ENCODE results near the gene AOC3. TPM values are rescaled to one million over a fixed set of nuclear protein-coding genes. Genes with fewer than 3 reads are reported as not detected.

AOC3 gene
- total and polyA plus RNA-seq, 2 of the 13 experiments (the other 11 are each of a cell fraction or from before 2014, with no cell fraction given): 8.7 to 51.7 TPM

DNA sequence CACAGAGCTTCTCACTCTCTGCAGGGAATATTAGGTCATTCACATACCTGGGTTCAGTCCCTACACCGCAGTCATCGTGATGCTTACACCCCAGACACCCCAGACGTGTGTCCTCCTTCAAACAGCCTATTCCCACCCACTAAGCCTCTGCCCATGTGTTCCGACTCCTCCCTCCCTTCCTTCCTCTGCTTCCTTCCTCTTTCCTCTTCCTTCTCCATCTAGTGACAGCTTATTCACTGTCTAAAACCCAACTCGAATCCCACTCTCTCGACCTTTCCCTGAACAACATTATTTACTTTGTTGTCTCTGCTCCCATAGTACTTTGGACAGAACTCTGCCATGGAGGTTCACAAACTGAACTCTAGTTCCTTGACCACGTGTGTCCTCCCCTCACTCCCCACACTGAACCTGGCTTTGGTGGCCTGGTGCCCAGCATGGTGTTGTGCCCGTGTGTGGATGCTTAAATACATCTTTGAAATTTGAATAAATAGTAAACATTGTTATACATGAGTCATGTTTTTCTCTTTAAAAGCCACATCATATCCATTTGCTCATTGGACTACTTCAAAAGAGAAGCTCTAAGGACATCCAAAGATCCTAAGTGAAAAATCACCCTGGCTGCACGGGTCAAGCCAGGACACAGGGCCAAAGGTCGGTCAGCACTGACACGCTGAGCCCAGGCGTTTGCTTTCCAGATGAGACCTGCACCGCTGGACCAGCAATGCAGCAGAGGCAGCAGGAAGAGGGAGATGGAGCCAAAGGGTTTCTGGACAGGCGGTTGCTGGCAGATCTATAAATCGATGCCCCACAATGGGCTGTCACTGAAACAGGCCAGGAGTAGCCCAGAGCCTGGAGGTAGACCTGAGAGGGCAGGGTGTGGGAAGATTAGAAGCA lies 35.5 kb downstream of the AOC3 start (continued):
- TF ChIP-seq PHF8 (CRISPR knock-in tag; IDR thresholded peaks at IDR 0.05): peak; percentile 48; the same call in 1 of the 2 replicates
- TF ChIP-seq CEBPB (IDR thresholded peaks at IDR 0.05; ENCODE audit: borderline replicate concordance, low read depth, low read length): no peak
- TF ChIP-seq ZNF3 (CRISPR knock-in tag; IDR thresholded peaks at IDR 0.05): peak; percentile 96
- no peak for TF ChIP-seq ZNF678 (CRISPR knock-in tag; IDR thresholded peaks at IDR 0.05)
- TF ChIP-seq ZNF124 (CRISPR knock-in tag; IDR thresholded peaks at IDR 0.05): no peak
- TF ChIP-seq EEA1 (CRISPR knock-in tag; IDR thresholded peaks at IDR 0.05; ENCODE audit: borderline replicate concordance): 0 out of 2 replicates have a peak, but pooled peaks have one; percentile 25
- TF ChIP-seq, protein P1, sequence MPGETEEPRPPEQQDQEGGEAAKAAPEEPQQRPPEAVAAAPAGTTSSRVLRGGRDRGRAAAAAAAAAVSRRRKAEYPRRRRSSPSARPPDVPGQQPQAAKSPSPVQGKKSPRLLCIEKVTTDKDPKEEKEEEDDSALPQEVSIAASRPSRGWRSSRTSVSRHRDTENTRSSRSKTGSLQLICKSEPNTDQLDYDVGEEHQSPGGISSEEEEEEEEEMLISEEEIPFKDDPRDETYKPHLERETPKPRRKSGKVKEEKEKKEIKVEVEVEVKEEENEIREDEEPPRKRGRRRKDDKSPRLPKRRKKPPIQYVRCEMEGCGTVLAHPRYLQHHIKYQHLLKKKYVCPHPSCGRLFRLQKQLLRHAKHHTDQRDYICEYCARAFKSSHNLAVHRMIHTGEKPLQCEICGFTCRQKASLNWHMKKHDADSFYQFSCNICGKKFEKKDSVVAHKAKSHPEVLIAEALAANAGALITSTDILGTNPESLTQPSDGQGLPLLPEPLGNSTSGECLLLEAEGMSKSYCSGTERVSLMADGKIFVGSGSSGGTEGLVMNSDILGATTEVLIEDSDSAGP (CRISPR knock-in tag; IDR thresholded peaks at IDR 0.05; ENCODE audit: borderline replicate concordance): peak; percentile 71; the same call in 1 of the 2 replicates
- TF ChIP-seq, protein P2, sequence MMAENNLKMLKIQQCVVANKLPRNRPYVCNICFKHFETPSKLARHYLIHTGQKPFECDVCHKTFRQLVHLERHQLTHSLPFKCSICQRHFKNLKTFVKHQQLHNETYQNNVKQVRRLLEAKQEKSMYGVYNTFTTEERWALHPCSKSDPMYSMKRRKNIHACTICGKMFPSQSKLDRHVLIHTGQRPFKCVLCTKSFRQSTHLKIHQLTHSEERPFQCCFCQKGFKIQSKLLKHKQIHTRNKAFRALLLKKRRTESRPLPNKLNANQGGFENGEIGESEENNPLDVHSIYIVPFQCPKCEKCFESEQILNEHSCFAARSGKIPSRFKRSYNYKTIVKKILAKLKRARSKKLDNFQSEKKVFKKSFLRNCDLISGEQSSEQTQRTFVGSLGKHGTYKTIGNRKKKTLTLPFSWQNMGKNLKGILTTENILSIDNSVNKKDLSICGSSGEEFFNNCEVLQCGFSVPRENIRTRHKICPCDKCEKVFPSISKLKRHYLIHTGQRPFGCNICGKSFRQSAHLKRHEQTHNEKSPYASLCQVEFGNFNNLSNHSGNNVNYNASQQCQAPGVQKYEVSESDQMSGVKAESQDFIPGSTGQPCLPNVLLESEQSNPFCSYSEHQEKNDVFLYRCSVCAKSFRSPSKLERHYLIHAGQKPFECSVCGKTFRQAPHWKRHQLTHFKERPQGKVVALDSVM (CRISPR knock-in tag; IDR thresholded peaks at IDR 0.05): no peak; the same call in 1 of the 2 replicates
- TF ChIP-seq HNRNPK (IDR thresholded peaks at IDR 0.05; ENCODE audit: low read depth, low read length, poor library complexity, severe bottlenecking): no peak
- TF ChIP-seq, protein P3, sequence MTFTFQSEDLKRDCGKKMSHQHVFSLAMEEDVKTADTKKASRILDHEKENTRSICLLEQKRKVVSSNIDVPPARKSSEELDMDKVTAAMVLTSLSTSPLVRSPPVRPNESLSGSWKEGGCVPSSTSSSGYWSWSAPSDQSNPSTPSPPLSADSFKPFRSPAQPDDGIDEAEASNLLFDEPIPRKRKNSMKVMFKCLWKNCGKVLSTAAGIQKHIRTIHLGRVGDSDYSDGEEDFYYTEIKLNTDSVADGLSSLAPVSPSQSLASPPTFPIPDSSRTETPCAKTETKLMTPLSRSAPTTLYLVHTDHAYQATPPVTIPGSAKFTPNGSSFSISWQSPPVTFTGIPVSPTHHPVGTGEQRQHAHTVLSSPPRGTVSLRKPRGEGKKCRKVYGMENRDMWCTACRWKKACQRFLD (CRISPR knock-in tag; IDR thresholded peaks at IDR 0.05; ENCODE audit: borderline replicate concordance): no peak
- TF ChIP-seq MTA1 (CRISPR knock-in tag; IDR thresholded peaks at IDR 0.05; ENCODE audit: borderline replicate concordance): peak; percentile 99
- peak; percentile 78; the same call in 1 of the 2 replicates for TF ChIP-seq ZFP1 (CRISPR knock-in tag; IDR thresholded peaks at IDR 0.05)
- peak; percentile 85 for TF ChIP-seq KDM3A (CRISPR knock-in tag; IDR thresholded peaks at IDR 0.05; ENCODE audit: low read depth)
- TF ChIP-seq ZNF749 (CRISPR knock-in tag; IDR thresholded peaks at IDR 0.05; ENCODE audit: borderline replicate concordance): no peak
- TF ChIP-seq, protein P4, sequence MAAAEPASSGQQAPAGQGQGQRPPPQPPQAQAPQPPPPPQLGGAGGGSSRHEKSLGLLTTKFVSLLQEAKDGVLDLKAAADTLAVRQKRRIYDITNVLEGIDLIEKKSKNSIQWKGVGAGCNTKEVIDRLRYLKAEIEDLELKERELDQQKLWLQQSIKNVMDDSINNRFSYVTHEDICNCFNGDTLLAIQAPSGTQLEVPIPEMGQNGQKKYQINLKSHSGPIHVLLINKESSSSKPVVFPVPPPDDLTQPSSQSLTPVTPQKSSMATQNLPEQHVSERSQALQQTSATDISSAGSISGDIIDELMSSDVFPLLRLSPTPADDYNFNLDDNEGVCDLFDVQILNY (CRISPR knock-in tag; conservative IDR thresholded peaks at IDR 0.05): no peak
- TF ChIP-seq ZNF501 (CRISPR knock-in tag; IDR thresholded peaks at IDR 0.05): peak; percentile 93
- peak; percentile 83; the same call in 1 of the 2 replicates for TF ChIP-seq SALL2 (CRISPR knock-in tag; IDR thresholded peaks at IDR 0.05)
- no peak for TF ChIP-seq ZNF33B (CRISPR knock-in tag; IDR thresholded peaks at IDR 0.05)
- no peak for TF ChIP-seq BORCS8-MEF2B (CRISPR knock-in tag; IDR thresholded peaks at IDR 0.05)
- no peak for TF ChIP-seq HMG20B (CRISPR knock-in tag; conservative IDR thresholded peaks at IDR 0.05)
- TF ChIP-seq HNRNPH1 (optimal IDR thresholded peaks at IDR 0.05; ENCODE audit: low read depth, low read length): no peak
- TF ChIP-seq CENPX (CRISPR knock-in tag; IDR thresholded peaks at IDR 0.05): no peak
- TF ChIP-seq ZNF326 (CRISPR knock-in tag; IDR thresholded peaks at IDR 0.05; ENCODE audit: borderline replicate concordance): no peak
- TF ChIP-seq NCOA2 (CRISPR knock-in tag; IDR thresholded peaks at IDR 0.05): peak; percentile 89

Measured in HepG2 (cell line).